Adipocyte (in vitro differentiated cells): ENCODE data around the gene USH1C.
A peak's percentile ranks its signal among the peaks of the same experiment; 100 is the strongest.

Source experiments
- DNase-seq: peaks from one replicate; pipeline ENCODE4 v3.0.0-alpha.2; 2015; ENCODE audit warnings: low read depth
- H3K27me3 ChIP-seq: replicated peaks from 2 replicates; pipeline ENCODE4 v1.7.0; 2013; ENCODE audit warnings: mild to moderate bottlenecking, low read length, moderate library complexity; ENCODE audit not compliant: control insufficient read depth, insufficient read depth
- H3K36me3 ChIP-seq: 2 replicates; pipeline ENCODE4 v1.7.0; 2013; ENCODE audit warnings: low read length, mild to moderate bottlenecking, moderate library complexity; ENCODE audit not compliant: control insufficient read depth, insufficient read depth, severe bottlenecking
- H3K4me1 ChIP-seq: 2 replicates; pipeline ENCODE4 v1.7.0; 2013; ENCODE audit warnings: mild to moderate bottlenecking, low read length, moderate library complexity; ENCODE audit not compliant: control insufficient read depth, insufficient read depth
- H3K4me3 ChIP-seq: 2 replicates; pipeline ENCODE4 v1.7.0; 2013; ENCODE audit warnings: mild to moderate bottlenecking, low read length, moderate library complexity
- H3K9ac ChIP-seq: 2 replicates; pipeline ENCODE4 v1.7.0; 2013; ENCODE audit warnings: mild to moderate bottlenecking, low read length, moderate library complexity
- H3K9me3 ChIP-seq: 2 replicates; pipeline ENCODE4 v1.7.0; 2013; ENCODE audit warnings: mild to moderate bottlenecking, low read length, moderate library complexity; ENCODE audit not compliant: control insufficient read depth

USH1C gene

DNA sequence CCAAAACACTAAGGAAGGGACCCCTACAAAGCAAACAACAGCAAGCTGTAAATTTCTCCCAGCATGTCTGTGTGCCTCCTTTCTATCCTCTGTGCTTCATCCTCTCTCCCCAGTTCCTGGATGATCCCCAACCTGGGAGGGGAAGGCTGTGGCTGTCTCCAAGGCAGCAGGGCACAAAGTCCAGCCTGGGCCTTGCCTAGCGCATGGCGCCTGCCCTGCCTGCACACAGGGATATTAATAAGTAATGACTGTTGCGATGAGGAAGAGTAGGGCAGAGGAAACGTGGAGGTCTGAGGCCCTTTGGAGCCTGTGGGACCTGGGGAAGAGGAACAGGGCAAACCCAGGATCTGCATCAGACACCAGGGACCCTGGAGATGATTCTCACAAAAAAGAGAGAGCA, 2.0 kb downstream of the USH1C start:
- Histone ChIP-seq H3K27me3 (peaks cover 80% of the 10 kb centered on the region), H3K4me1 (no peaks in the 10 kb centered on the region), H3K9me3 (no peaks in the 10 kb centered on the region), H3K4me3 (no peak overlapping the region), H3K9ac (no peak overlapping the region), H3K36me3 (no peaks in the 10 kb centered on the region)
- DNase-seq: no peak

DNA sequence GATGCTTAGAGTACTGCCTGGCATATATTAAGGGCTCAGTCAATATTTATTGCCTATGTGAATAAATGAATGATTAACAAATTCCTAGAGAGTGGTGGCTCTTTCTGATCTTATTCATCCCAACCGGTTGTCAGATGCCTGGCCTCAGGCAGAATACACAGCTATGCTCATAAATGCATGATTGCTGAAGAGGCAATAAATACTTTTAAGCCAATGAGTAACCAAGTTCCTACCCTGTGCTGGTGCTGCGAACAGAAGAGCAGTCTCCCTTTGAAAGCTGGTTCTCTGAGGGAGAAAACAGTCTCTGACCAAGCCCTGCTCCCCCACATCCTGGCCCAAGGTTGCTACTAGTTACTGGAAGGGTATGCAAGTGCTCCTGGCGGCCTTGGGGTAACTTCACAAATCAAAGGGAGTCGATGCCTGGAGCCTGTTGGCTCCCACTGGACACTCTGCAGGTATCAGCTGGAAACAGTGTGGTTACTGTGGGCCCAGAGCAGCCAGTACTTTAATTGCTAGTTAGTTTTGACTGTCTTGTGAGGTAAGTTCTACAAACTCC, 2.8 kb downstream of the USH1C start:
- H3K4me1 ChIP-seq: no peaks in the 10 kb centered on the region
- H3K9me3 ChIP-seq: no peaks in the 10 kb centered on the region
- H3K4me3 ChIP-seq: no peak overlapping the region
- DNase-seq: no peak
- no peaks in the 10 kb centered on the region for H3K36me3 ChIP-seq
- no peak overlapping the region for H3K9ac ChIP-seq
- H3K27me3 ChIP-seq: peaks cover 75% of the 10 kb centered on the region

DNA sequence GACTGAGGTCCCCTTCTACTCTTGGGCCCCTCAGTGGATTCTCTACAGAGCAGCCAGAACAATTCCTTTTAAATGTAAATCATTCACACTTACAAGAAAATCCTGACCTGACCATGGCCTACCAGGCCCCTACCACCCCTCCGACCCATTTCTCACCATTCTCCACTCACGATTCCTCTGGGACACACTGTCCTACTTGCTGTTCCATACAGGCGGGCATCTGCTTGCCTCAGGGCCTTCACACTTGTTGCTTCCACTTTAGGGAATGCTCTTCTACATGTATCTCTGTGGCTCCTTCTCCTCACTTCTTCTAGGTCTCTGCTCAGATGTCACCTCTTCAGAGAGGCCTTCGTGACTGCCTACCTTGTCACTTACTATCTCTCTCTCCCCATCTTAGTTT, 3.4 kb downstream of the USH1C start:
- Histone ChIP-seq H3K36me3 (no peaks in the 10 kb centered on the region), H3K9ac (no peak overlapping the region), H3K4me3 (no peak overlapping the region), H3K9me3 (no peaks in the 10 kb centered on the region), H3K4me1 (no peaks in the 10 kb centered on the region), H3K27me3 (peaks cover 75% of the 10 kb centered on the region)
- DNase-seq: no peak

DNA sequence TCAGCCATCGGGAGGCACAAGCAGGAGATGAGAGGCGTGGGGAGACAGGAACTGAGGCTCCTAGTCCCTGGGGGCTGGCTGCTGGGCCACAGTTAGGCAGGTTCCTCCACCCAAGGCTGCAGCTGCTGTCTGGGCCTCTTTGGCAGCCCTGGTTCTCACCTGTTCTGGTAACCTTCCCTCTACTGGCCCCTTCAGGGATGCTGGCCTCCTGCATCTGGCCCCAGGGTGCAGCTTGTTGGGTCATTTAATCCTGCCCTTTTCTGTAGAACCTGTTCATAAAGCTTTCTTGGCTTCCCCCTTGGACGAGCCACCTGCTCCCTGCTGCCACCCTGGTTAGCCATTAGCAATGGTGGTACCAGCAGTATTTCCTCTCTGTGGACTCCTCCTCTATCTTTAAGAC, 5.5 kb downstream of the USH1C start:
- peaks cover 76% of the 10 kb centered on the region for H3K27me3 ChIP-seq
- H3K4me1 ChIP-seq: no peaks in the 10 kb centered on the region
- no peak overlapping the region for H3K9ac ChIP-seq
- no peak for DNase-seq
- no peaks in the 10 kb centered on the region for H3K36me3 ChIP-seq
- no peak overlapping the region for H3K4me3 ChIP-seq
- no peaks in the 10 kb centered on the region for H3K9me3 ChIP-seq

DNA sequence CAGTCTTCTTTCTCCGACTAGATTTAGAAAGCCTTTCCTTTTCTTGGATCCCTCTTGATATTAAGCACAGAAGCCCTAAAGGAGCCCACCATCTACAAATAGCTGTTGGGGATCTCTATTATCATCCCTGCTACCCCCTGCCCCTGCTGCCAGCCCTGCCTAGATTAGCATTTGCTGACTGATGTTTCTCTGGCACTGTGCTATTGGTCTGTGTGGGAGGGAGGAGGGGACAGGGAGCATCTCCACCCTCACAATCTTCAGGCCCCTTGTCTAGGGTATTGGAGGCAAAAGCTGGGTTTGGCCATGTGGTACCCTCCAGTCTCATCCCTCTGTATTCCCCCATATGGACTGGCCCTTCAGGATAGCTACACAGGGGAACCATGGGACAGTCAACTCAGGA, 6.2 kb downstream of the USH1C start:
- DNase-seq: no peak
- Histone ChIP-seq H3K4me3 (no peak overlapping the region), H3K27me3 (peaks cover 77% of the 10 kb centered on the region), H3K4me1 (no peaks in the 10 kb centered on the region), H3K9ac (no peak overlapping the region), H3K36me3 (no peaks in the 10 kb centered on the region), H3K9me3 (no peaks in the 10 kb centered on the region)

DNA sequence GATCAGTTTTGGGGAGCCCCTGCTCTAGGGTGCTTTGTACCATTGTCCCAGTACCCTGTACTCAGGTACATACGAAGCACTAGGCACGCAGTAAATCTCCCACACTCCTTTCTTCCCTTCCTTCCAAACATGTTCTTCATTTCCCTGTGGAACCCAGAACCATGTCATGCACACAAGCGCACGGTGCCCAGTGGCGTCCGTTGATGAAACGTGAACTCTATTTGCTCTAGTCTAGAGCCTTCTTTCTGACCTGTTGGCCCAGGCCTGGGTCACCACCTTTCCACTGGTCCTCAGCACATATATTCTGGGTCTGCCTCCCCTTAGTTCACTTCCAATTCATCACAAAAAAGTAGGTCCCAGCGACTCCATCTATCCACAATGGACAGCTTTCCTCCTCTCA, 7.0 kb downstream of the USH1C start:
- H3K27me3 ChIP-seq: peaks cover 77% of the 10 kb centered on the region
- H3K9ac ChIP-seq: no peak overlapping the region

DNA sequence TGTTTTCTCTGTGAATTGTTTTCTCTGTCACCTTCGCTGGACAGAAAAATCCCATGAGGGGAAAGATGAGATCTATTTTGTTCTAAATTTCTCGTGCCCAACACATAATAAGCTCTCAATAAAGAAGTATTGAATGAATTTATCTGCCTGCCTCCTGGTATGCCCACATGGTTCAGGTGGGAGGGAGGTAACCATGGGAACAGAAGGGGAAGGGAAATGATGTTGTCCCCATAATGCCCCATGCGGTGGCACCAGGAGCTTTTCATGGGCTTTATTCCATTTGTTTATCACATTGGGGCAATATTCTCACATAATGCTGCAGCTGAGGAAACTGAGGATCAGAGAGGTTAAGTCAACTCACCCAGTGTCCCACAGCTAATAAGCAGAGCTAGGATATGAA, 8.7 kb downstream of the USH1C start:
- H3K36me3 ChIP-seq: no peaks in the 10 kb centered on the region
- no peak overlapping the region for H3K9ac ChIP-seq
- H3K9me3 ChIP-seq: no peaks in the 10 kb centered on the region
- H3K4me3 ChIP-seq: no peak overlapping the region
- H3K4me1 ChIP-seq: peaks cover 8% of the 10 kb centered on the region
- H3K27me3 ChIP-seq: peaks cover 67% of the 10 kb centered on the region
- no peak for DNase-seq

More for the DNA sequence above, 7.0 kb downstream of the USH1C start:
- DNase-seq: no peak
- H3K36me3 ChIP-seq: no peaks in the 10 kb centered on the region
- H3K4me1 ChIP-seq: no peaks in the 10 kb centered on the region
- no peaks in the 10 kb centered on the region for H3K9me3 ChIP-seq
- no peak overlapping the region for H3K4me3 ChIP-seq

DNA sequence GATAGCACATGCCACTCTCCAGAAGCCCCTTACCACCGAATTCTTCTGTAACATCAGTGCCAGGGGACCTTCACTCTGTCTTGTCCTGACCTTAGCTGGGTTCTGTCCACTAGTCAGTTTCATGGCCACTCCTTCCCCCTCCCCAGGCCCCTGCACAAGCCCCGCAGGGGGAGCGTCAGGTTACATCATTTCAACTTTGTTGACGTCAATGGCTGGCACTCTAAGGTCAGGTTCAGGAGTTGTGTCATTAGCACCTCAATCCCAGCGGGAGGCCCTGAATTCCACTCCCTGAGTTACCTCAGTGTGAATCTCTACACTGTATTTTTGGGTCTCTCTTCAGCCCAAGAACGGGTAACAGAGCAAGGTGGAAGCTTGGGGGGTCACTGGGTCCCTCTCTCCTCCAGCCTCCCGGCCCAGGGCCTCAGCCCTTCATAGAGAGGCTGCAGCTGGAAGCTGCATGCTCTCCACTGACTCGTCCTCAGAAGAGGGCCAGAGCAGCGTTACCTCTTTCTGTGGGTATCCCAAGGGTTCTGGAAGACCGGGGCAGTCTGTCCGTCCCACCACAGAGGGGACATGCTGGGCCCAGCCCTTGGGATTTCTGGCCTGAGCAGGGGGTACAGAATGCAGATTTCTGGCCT, 10.3 kb downstream of the USH1C start:
- H3K4me1 ChIP-seq: peaks cover 8% of the 10 kb centered on the region
- DNase-seq: no peak
- no peak overlapping the region for H3K9ac ChIP-seq
- H3K27me3 ChIP-seq: peaks cover 74% of the 10 kb centered on the region
- H3K36me3 ChIP-seq: no peaks in the 10 kb centered on the region
- no peak overlapping the region for H3K4me3 ChIP-seq
- H3K9me3 ChIP-seq: no peaks in the 10 kb centered on the region

DNA sequence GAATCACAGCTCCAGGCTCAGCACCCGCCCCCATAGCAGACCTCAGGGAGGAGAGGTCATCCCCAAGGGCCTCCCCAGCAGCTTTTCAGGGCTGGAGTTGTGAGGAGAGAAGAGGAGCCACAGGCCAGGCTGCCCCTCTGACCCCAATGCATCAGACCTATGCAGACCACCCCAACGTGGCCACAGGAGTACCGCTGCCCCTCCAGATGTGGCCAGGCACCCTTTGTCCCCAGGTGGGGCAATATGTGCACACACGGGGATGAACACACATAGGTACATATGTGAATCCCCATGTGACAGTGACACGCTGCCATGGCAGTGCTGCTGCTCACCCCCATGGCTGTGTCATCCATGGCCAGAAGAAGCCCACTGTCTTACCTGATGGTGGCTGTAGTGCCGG, 10.9 kb downstream of the USH1C start:
- H3K9me3 ChIP-seq: no peaks in the 10 kb centered on the region
- no peak for DNase-seq
- H3K4me3 ChIP-seq: no peak overlapping the region
- peaks cover 11% of the 10 kb centered on the region for H3K4me1 ChIP-seq
- H3K9ac ChIP-seq: no peak overlapping the region
- H3K27me3 ChIP-seq: peaks cover 76% of the 10 kb centered on the region
- no peaks in the 10 kb centered on the region for H3K36me3 ChIP-seq

DNA sequence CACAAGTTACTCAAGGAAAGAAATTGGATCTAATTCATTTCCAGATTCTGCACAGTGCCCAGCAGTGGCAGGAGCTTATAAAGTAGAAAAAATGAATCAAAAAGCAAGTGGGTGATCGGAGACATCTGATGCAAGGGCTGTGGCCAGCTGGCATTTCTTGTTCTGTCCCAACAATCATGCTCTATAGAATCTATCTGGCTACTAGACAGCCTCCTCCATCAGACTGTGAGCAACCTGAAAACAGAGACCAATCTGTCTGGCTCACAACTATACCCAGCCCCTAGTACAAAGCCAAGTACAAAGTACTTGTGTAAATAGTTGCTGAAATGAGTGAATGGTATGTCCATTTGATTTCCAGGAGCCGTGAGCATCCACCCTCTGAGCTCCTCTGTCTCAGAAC, 11.4 kb downstream of the USH1C start:
- Histone ChIP-seq H3K36me3 (no peaks in the 10 kb centered on the region), H3K4me3 (no peak overlapping the region), H3K9ac (no peak overlapping the region), H3K4me1 (peaks cover 11% of the 10 kb centered on the region), H3K27me3 (peaks cover 77% of the 10 kb centered on the region), H3K9me3 (no peaks in the 10 kb centered on the region)
- DNase-seq: no peak

DNA sequence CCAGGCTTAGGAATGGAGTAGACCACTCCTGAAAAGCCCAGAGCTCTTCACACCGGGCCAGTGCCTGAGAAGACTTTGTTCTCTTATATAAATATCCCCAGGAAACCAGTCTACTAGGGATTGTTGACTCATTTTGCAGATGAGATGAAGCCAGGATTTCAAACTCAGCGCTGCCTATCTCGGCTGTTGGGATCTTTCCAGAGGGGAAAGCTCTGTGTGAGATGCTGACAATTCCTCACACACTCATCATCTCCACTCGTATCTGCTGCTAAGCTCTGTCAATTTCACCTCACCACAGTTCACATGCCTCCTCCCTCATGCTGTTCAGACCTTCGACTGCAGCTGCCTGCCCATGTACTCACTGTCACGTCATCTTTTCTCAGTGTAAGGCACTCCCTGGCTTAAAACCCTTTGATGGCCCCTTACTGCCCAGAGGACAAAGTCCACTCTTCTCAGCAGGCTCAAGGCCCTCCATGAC, 12.5 kb downstream of the USH1C start:
- no peak overlapping the region for H3K9ac ChIP-seq

More for the DNA sequence above, 12.5 kb downstream of the USH1C start:
- Histone ChIP-seq H3K4me3 (no peak overlapping the region), H3K4me1 (peaks cover 11% of the 10 kb centered on the region), H3K36me3 (no peaks in the 10 kb centered on the region), H3K27me3 (peaks cover 69% of the 10 kb centered on the region), H3K9me3 (no peaks in the 10 kb centered on the region)
- peak; percentile 30 for DNase-seq
